Immature natural killer cell (primary cell): ENCODE measurements around the gene RPAP2. TPM values are rescaled to one million over a fixed set of nuclear protein-coding genes. Genes with fewer than 3 reads are reported as not detected.
"Not testable (repeated sequence)": the region's sequence is repeated elsewhere in the genome, so short reads cannot be mapped to it uniquely, and the experiment has no call there.

ENCODE experiments used
- DNase-seq, 3 donors: peaks; one replicate each; pipeline ENCODE4 v3.0.0; 2022; ENCODE audit warnings: mixed read lengths in 1 of 3
- H3K27ac Mint-ChIP-seq, 6 donors: one replicate each; pipeline ENCODE4 v1.8.0; 2020; ENCODE audit warnings: mixed read lengths in 6 of 6, mild to moderate bottlenecking in 5 of 6, inconsistent platforms in 4 of 6, moderate library complexity in 3 of 6
- H3K27me3 Mint-ChIP-seq, 3 donors: one replicate each; pipeline ENCODE4 v1.8.0; 2020 to 2021; ENCODE audit warnings: low read depth in 3 of 3, mild to moderate bottlenecking in 3 of 3, mixed read lengths in 3 of 3, moderate library complexity in 3 of 3, inconsistent platforms in 1 of 3
- H3K36me3 Mint-ChIP-seq, 3 donors: one replicate each; pipeline ENCODE4 v1.8.0; 2020; ENCODE audit warnings: mixed read lengths in 3 of 3, inconsistent platforms in 2 of 3, mild to moderate bottlenecking in 2 of 3
- H3K4me1 Mint-ChIP-seq, 2 donors: one replicate each; pipeline ENCODE4 v1.8.0; 2020; ENCODE audit warnings: inconsistent platforms in 2 of 2, mild to moderate bottlenecking in 2 of 2, mixed read lengths in 2 of 2, moderate library complexity in 1 of 2
- H3K4me3 Mint-ChIP-seq, 5 donors: one replicate each; pipeline ENCODE4 v1.8.0; 2020; ENCODE audit warnings: mild to moderate bottlenecking in 5 of 5, mixed read lengths in 5 of 5, inconsistent platforms in 3 of 5, moderate library complexity in 3 of 5
- H3K9me3 Mint-ChIP-seq, 6 donors: one replicate each; pipeline ENCODE4 v1.8.0; 2020; ENCODE audit warnings: mild to moderate bottlenecking in 6 of 6, mixed read lengths in 6 of 6, inconsistent platforms in 4 of 6, moderate library complexity in 3 of 6
- polyA plus RNA-seq, 3 donors: library from polyadenylated mRNA; unstranded; fragments of 300-500 nt; fragmentation: Illumina TruSeq; gene quantifications; one replicate each; pipeline ENCODE4 v1.2.3, GENCODE V29; 2021

Gene RPAP2
- polyA plus RNA-seq, 3 donors from 2014 or later, result 7.9 to 28.6 (median 11.6) TPM

DNA sequence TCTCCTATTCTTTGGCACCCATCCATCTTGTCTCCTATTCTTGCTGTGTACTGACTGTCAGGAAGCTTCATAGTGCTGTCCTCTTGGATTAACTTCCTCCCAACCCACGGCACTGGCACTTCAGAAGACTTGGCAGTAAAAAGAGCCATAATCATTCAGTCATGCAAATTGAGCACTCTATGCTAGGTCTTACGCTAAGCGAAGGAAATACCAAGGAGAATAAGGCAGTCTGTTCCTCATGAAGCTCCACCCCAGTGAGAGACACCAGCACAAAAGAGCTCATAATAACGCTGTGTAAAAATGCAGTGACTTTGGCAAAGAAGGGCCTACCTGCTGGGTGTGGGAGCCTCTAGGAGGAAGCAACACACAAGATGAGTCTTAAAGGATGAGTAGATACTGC lies 120.8 kb downstream of the RPAP2 start:
- peaks cover 0 to 4% (median 0%) of the 10 kb centered on the region in 3 donors for H3K27me3 Mint-ChIP-seq
- H3K4me1 Mint-ChIP-seq, result no peaks in the 10 kb centered on the region
- H3K9me3 Mint-ChIP-seq, result no peaks in the 10 kb centered on the region
- no peaks in the 10 kb centered on the region for H3K36me3 Mint-ChIP-seq
- no peak overlapping the region for H3K27ac Mint-ChIP-seq
- H3K4me3 Mint-ChIP-seq, result no peak overlapping the region
- DNase-seq, result no peak

- peaks cover 0 to 2% (median 0%) of the 10 kb centered on the region in 3 donors for H3K27me3 Mint-ChIP-seq
- no peak for DNase-seq
- H3K27ac Mint-ChIP-seq, result peak overlapping the region in 1 of 6 donors; percentile 13
- no peak overlapping the region for H3K4me3 Mint-ChIP-seq
- no peaks in the 10 kb centered on the region for H3K4me1 Mint-ChIP-seq
- no peaks in the 10 kb centered on the region for H3K36me3 Mint-ChIP-seq
- no peaks in the 10 kb centered on the region for H3K9me3 Mint-ChIP-seq
Measured at GRCh38 chr1:92424381-92424780, 125.5 kb downstream of the RPAP2 start.

DNA sequence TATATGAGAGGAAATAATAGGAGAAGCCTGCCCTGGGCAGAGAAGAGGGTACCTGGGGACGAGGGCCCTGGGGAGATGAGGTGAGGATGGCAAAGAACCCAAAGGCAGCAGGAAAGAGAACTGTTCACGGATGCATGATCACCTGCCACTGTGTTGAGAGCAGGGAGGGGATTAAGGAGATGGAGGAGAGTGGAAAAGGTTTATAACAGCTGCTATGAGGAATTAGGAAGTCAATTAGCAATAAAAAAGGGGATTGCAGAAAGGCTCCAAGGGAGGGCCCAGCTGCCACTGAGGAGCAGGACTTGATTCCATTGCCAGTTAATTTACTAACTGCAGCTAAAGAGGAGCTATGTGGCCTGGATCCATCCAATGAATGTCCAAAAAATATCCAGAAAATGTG lies 126.8 kb downstream of the RPAP2 start:
- no peaks in the 10 kb centered on the region for H3K4me1 Mint-ChIP-seq
- H3K9me3 Mint-ChIP-seq, result no peaks in the 10 kb centered on the region
- peaks cover 0 to 2% (median 0%) of the 10 kb centered on the region in 3 donors for H3K27me3 Mint-ChIP-seq
- DNase-seq, result no peak
- no peak overlapping the region for H3K27ac Mint-ChIP-seq
- H3K36me3 Mint-ChIP-seq, result no peaks in the 10 kb centered on the region
- no peak overlapping the region for H3K4me3 Mint-ChIP-seq

- no peak overlapping the region for H3K27ac Mint-ChIP-seq
- H3K4me3 Mint-ChIP-seq, result no peak overlapping the region
- no peaks in the 10 kb centered on the region for H3K4me1 Mint-ChIP-seq
- no peaks in the 10 kb centered on the region for H3K9me3 Mint-ChIP-seq
- DNase-seq, result no peak
- peaks cover 0 to 4% (median 1%) of the 10 kb centered on the region in 3 donors for H3K27me3 Mint-ChIP-seq
- no peaks in the 10 kb centered on the region for H3K36me3 Mint-ChIP-seq
Measured at GRCh38 chr1:92430030-92430429, 131.2 kb downstream of the RPAP2 start.

DNA sequence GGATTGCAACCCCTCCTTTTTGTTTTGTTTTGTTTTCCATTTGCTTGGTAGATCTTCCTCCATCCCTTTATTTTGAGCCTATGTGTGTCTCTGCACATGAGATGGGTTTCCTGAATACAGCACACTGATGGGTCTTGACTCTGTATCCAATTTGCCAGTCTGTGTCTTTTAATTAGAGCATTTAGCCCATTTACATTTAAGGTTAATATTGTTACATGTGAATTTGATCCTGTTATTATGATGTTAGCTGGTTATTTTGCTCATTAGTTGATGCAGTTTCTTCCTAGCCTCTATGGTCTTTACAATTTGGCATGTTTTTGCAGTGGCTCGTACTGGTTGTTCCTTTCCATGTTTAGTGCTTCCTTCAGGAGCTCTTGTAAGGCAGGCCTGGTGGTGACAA lies 135.7 kb downstream of the RPAP2 start:
- not testable (repeated sequence) for DNase-seq, H3K4me3 Mint-ChIP-seq, H3K9me3 Mint-ChIP-seq, H3K4me1 Mint-ChIP-seq, H3K27me3 Mint-ChIP-seq, H3K36me3 Mint-ChIP-seq, H3K27ac Mint-ChIP-seq

- DNase-seq, result no peak
- Mint-ChIP-seq H3K27me3 (peaks cover 0 to 2% (median 2%) of the 10 kb centered on the region in 3 donors), H3K4me3 (no peak overlapping the region), H3K36me3 (no peaks in the 10 kb centered on the region), H3K4me1 (peaks cover 0 to 6% of the 10 kb centered on the region in 2 donors), H3K27ac (peak overlapping the region in 3 of 6 donors; percentile 23 to 46 (median 36)), H3K9me3 (no peaks in the 10 kb centered on the region)
Measured at GRCh38 chr1:92439291-92439690, 140.4 kb downstream of the RPAP2 start.

DNA sequence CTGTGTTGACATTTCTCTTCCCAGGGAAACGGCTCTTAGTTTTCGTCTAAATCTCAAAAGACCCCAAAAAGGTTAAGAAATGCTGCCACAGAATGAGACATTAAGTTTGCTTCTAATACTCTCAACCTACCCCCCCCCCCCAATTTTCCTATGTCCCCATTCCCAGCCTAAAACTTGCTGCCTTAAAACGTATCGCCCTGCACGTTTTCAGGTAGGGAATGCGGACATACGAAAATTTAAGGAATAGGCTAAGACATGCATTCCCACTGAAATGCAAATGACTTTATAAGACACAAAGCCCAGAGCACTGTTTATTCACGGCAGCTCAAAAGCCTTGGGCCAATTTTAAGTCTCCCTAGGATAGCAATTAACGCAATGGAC lies 142.4 kb downstream of the RPAP2 start:
- H3K27ac Mint-ChIP-seq, result no peak overlapping the region

GRCh38 chr1:92441697-92442342 lies 143.0 kb downstream of the RPAP2 start:
- H3K9me3 Mint-ChIP-seq, result no peaks in the 10 kb centered on the region
- peaks cover 0 to 6% of the 10 kb centered on the region in 2 donors for H3K4me1 Mint-ChIP-seq
- no peak overlapping the region for H3K27ac Mint-ChIP-seq
- no peak overlapping the region for H3K4me3 Mint-ChIP-seq
- no peaks in the 10 kb centered on the region for H3K36me3 Mint-ChIP-seq
- H3K27me3 Mint-ChIP-seq, result peaks cover 0 to 2% (median 2%) of the 10 kb centered on the region in 3 donors
- no peak for DNase-seq

More for the DNA sequence above, 142.4 kb downstream of the RPAP2 start:
- no peaks in the 10 kb centered on the region for H3K9me3 Mint-ChIP-seq
- H3K27me3 Mint-ChIP-seq, result peaks cover 0 to 2% (median 2%) of the 10 kb centered on the region in 3 donors
- H3K4me1 Mint-ChIP-seq, result peaks cover 0 to 6% of the 10 kb centered on the region in 2 donors
- DNase-seq, result no peak
- H3K4me3 Mint-ChIP-seq, result no peak overlapping the region
- H3K36me3 Mint-ChIP-seq, result no peaks in the 10 kb centered on the region

GRCh38 chr1:92442351-92442750 lies 143.5 kb downstream of the RPAP2 start:
- no peaks in the 10 kb centered on the region for H3K9me3 Mint-ChIP-seq
- H3K27ac Mint-ChIP-seq, result no peak overlapping the region
- H3K27me3 Mint-ChIP-seq, result peaks cover 0 to 2% (median 2%) of the 10 kb centered on the region in 3 donors
- H3K36me3 Mint-ChIP-seq, result no peaks in the 10 kb centered on the region
- DNase-seq, result no peak
- H3K4me3 Mint-ChIP-seq, result no peak overlapping the region
- peaks cover 0 to 6% of the 10 kb centered on the region in 2 donors for H3K4me1 Mint-ChIP-seq

DNA sequence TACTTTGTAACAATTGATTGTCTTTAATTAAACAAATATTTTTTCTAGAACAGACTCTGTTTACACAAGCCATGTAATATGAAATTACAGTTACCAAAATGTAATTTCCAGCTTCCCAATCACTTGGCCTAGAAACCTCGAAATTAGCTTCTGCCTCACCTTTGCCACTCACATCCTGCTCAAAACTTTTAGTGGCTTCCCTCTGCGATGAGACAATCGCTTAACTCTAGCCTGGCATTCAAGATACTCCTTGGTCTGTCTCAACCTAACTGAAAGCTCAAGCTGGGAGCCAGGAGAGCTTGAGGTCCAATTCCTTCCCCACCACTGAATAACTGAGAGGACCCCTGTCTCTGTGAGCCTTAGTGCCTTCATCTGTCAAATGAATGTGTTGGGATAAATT lies 145.0 kb downstream of the RPAP2 start:
- no peak for DNase-seq
- Mint-ChIP-seq H3K4me1 (peaks cover 0 to 6% of the 10 kb centered on the region in 2 donors), H3K27ac (peak overlapping the region in 2 of 6 donors; percentile 15 to 34), H3K27me3 (peaks cover 0 to 2% (median 2%) of the 10 kb centered on the region in 3 donors), H3K9me3 (no peaks in the 10 kb centered on the region), H3K36me3 (no peaks in the 10 kb centered on the region), H3K4me3 (no peak overlapping the region)

DNA sequence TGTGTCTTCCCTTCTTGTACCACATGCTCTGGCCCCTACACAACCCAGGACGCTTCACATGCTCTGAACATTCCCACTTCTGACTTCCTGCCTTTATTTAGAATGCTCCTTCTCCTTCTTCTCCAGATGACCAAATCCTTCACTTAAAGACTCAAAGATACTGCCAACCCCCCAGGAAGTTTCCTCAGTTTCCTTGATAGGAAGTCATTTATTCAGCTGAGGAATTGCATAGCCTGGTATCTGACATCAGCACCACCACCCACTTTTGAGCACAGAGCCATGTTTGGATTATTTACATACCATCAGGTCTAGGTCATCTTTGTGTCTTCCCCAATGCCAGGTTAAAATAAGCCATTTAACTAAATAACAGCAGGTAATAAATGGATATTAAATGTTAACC lies 145.5 kb downstream of the RPAP2 start:
- DNase-seq, result no peak
- peaks cover 0 to 2% (median under 1%) of the 10 kb centered on the region in 3 donors for H3K27me3 Mint-ChIP-seq
- peaks cover 0 to 6% of the 10 kb centered on the region in 2 donors for H3K4me1 Mint-ChIP-seq
- H3K4me3 Mint-ChIP-seq, result no peak overlapping the region
- H3K9me3 Mint-ChIP-seq, result no peaks in the 10 kb centered on the region
- H3K27ac Mint-ChIP-seq, result peak overlapping the region in 1 of 6 donors; percentile 34
- no peaks in the 10 kb centered on the region for H3K36me3 Mint-ChIP-seq

GRCh38 chr1:92445865-92446264 lies 147.0 kb downstream of the RPAP2 start:
- no peaks in the 10 kb centered on the region for H3K36me3 Mint-ChIP-seq
- H3K27me3 Mint-ChIP-seq, result peaks cover 0 to 2% (median 0%) of the 10 kb centered on the region in 3 donors

DNA sequence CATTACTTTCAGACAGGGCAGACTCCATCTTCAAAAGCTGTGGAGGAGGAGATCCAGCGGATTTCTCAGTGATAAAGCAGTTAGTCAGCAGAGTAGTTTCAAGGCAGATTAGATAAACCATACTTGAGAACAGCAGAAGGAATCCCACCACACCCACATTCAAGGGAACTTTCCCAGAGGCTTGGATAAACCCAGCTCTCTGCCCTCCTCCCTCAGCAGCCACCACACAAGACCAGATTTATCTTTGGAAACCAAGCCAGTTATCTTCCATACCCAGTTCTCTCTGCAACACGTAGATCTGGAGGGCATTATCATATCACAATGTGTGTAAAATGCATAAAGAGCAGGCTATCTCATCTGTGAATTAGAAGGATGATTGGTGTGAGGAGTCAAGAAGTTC lies 147.7 kb downstream of the RPAP2 start:
- DNase-seq, result no peak
- Mint-ChIP-seq H3K4me1 (peaks cover 0 to 6% of the 10 kb centered on the region in 2 donors), H3K9me3 (no peaks in the 10 kb centered on the region), H3K27ac (no peak overlapping the region), H3K36me3 (no peaks in the 10 kb centered on the region), H3K4me3 (no peak overlapping the region), H3K27me3 (peaks cover 0 to 2% (median 0%) of the 10 kb centered on the region in 3 donors)

More at GRCh38 chr1:92445865-92446264, 147.0 kb downstream of the RPAP2 start:
- no peak overlapping the region for H3K27ac Mint-ChIP-seq
- DNase-seq, result no peak
- peaks cover 0 to 6% of the 10 kb centered on the region in 2 donors for H3K4me1 Mint-ChIP-seq
- no peaks in the 10 kb centered on the region for H3K9me3 Mint-ChIP-seq
- H3K4me3 Mint-ChIP-seq, result no peak overlapping the region

DNA sequence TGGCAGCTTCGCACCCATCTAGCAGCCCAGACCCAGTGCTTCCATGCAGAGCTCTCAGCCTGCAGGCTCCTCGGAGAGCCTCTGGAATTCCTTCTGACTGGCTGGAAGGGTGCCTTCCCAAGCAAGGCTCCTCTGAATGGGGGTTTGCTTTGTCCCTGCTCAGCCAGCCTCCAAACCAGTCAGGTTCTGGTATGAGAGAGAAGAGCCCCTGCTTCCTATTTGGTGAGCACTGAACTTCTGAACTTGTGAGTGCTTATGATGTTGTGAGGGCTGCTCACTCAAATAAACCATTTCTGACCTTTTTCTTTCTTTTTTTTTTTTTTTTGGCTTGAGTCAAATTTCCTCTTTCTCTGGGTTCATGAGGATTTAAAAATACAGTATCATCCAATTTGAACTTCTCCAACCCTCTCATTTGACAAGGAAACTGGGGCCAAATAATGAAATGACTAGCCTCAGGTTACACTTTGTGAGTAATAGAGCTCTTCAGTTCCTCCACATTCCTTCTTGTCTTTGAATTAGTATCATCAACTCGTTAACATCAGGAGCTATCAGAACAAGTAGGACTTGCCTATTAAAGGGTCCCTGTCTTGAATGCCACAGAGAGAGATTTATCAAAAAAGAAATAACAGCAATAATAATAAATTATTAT lies 148.3 kb downstream of the RPAP2 start:
- H3K9me3 Mint-ChIP-seq, result no peaks in the 10 kb centered on the region
- no peak overlapping the region for H3K4me3 Mint-ChIP-seq
- no peak overlapping the region for H3K27ac Mint-ChIP-seq
- no peak for DNase-seq
- H3K4me1 Mint-ChIP-seq, result peaks cover 0 to 6% of the 10 kb centered on the region in 2 donors
- H3K36me3 Mint-ChIP-seq, result no peaks in the 10 kb centered on the region
- H3K27me3 Mint-ChIP-seq, result no peaks in the 10 kb centered on the region
